ENCODE data around the gene PARD3B.

Gene PARD3B

DNA sequence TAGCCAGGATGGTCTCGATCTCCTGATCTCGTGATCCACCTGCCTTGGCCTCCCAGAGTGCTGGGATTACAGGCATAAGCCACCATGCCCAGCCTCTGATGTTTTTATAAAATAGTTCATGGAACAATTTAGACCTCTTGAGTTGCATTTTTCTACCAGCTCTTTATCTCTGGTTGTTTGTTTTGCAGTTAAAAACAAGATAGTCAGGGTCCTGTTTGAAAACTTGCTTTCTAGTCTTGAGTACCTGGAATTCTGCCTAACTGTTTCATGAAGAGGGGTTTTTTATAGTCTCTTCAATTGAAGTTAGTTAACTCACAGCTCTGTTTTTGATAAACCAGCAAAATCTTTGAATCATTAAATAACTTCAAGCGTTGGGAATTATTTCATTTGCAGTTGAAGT is 244.8 kb downstream of the PARD3B start:
- Histone ChIP-seq H3K4me3 (ENCODE audit: low read length) (no peak overlapping the region), H3K36me3 (ENCODE audit: control insufficient read depth, insufficient read depth, low read length) (no peaks in the 10 kb centered on the region), H3K27me3 (ENCODE audit: control insufficient read depth, insufficient read depth, low read length) (no peaks in the 10 kb centered on the region), H3K4me1 (ENCODE audit: control insufficient read depth, insufficient read depth, low read length) (no peaks in the 10 kb centered on the region), H3K9ac (ENCODE audit: low read length) (no peak overlapping the region), H3K9me3 (ENCODE audit: control insufficient read depth, low read length) (no peaks in the 10 kb centered on the region)

DNA sequence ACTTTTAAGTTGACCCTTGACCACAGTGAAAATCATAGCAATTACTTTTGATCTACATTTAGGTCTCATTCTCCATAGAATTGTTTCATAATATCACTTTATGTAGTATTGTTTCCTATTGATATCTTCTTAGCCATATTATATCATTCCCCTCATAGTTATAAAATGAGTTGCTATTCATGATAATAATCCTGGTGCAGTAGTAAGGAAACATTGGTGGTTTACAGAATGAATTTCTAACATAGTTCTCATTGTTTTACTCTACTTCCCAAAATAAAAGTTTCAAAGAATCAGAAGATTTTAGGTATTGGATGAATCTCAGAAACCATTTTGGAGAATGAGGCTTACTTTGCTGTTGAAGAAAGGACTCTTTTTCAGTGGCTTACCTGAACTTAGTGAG is 246.0 kb downstream of the PARD3B start:
- no peak overlapping the region for H3K4me3 ChIP-seq (ENCODE audit: low read length)

DNA sequence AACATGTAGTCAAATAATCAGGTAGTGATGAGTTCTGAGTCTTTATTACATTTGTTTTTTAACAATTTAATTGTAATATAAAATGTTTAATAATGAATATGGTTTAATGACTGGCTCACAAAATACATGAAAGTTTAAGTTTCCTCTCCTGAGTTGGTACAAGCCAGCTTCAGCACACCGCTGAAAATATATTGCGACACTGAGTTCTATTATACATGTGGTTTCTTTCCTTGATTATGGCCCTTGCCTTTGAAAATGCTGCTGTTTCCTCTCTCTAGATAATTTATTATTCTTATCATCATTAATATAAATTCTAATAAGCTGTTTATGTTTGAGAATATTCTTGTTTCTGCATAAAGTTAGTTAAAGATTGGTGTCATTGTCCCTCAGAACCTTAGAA is 249.3 kb downstream of the PARD3B start:
- Histone ChIP-seq H3K9ac (ENCODE audit: low read length) (no peak overlapping the region), H3K36me3 (ENCODE audit: control insufficient read depth, insufficient read depth, low read length) (no peaks in the 10 kb centered on the region), H3K4me3 (ENCODE audit: low read length) (no peak overlapping the region), H3K27me3 (ENCODE audit: control insufficient read depth, insufficient read depth, low read length) (no peaks in the 10 kb centered on the region), H3K4me1 (ENCODE audit: control insufficient read depth, insufficient read depth, low read length) (no peaks in the 10 kb centered on the region), H3K9me3 (ENCODE audit: control insufficient read depth, low read length) (no peaks in the 10 kb centered on the region)

More for the DNA sequence above, 246.0 kb downstream of the PARD3B start:
- Histone ChIP-seq H3K9ac (ENCODE audit: low read length) (no peak overlapping the region), H3K9me3 (ENCODE audit: control insufficient read depth, low read length) (no peaks in the 10 kb centered on the region), H3K27me3 (ENCODE audit: control insufficient read depth, insufficient read depth, low read length) (no peaks in the 10 kb centered on the region), H3K36me3 (ENCODE audit: control insufficient read depth, insufficient read depth, low read length) (no peaks in the 10 kb centered on the region), H3K4me1 (ENCODE audit: control insufficient read depth, insufficient read depth, low read length) (no peaks in the 10 kb centered on the region)

DNA sequence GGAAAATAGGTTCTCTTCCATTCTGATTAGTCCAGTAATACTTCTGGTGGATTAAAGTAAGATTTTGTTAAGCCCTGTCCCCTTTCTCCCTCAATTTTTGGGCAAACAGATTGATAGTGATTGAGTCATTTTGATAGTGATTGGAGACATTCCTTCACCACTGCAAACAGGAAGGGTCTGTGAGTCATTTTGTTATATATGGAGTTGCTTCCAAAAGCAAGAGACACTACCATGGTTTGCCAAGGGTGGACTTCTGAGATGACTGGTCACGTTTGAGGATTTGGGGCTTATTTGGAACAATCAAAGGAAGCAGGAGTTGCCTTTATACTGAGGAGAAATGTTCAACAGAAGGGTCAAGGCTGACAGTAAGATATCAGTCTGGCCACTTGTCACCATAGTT is 249.9 kb downstream of the PARD3B start:
- H3K27me3 ChIP-seq (ENCODE audit: control insufficient read depth, insufficient read depth, low read length) = no peaks in the 10 kb centered on the region
- H3K9ac ChIP-seq (ENCODE audit: low read length) = no peak overlapping the region
- no peaks in the 10 kb centered on the region for H3K4me1 ChIP-seq (ENCODE audit: control insufficient read depth, insufficient read depth, low read length)
- no peaks in the 10 kb centered on the region for H3K36me3 ChIP-seq (ENCODE audit: control insufficient read depth, insufficient read depth, low read length)
- no peak overlapping the region for H3K4me3 ChIP-seq (ENCODE audit: low read length)
- no peaks in the 10 kb centered on the region for H3K9me3 ChIP-seq (ENCODE audit: control insufficient read depth, low read length)

DNA sequence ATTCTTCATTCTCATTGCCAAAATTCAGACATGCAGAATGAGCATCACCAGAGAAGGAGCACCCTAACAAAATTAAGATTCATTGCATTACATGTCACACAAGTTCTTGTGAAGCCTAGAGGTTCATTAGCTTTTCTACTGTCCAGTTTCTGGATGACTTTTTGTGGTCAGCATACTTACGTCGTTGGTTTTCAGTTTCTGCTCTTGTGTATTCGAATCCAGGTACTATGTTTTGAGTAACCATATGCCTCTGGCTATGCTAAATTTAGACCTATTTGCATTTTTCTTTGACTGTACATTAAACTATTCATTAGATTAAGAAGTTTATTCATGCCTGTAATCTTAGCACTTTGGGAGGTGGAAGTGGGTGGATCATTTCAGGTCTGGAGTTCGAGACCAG is 251.3 kb downstream of the PARD3B start:
- Histone ChIP-seq H3K4me1 (ENCODE audit: control insufficient read depth, insufficient read depth, low read length) (no peaks in the 10 kb centered on the region), H3K4me3 (ENCODE audit: low read length) (no peak overlapping the region), H3K9ac (ENCODE audit: low read length) (no peak overlapping the region), H3K36me3 (ENCODE audit: control insufficient read depth, insufficient read depth, low read length) (no peaks in the 10 kb centered on the region), H3K27me3 (ENCODE audit: control insufficient read depth, insufficient read depth, low read length) (no peaks in the 10 kb centered on the region), H3K9me3 (ENCODE audit: control insufficient read depth, low read length) (no peaks in the 10 kb centered on the region)

DNA sequence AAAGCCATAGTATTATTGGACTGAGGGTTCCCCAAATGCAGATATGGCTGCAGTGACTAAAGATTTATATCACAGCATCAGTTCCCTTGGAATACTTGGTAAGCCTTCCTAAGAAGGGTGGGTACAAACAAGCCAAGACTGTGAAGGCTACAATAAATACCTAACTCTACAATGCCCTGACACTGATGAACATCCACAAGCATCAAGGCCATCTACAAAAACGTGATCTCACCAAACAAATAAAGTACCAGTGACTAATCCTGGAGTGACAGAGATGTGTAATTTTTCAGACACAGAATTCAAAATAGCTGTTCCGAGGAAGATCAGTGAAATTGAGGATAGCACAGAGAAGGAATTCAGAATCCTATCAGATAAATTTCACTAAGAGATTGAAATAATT is 254.5 kb downstream of the PARD3B start:
- H3K27me3 ChIP-seq (ENCODE audit: control insufficient read depth, insufficient read depth, low read length) = no peaks in the 10 kb centered on the region
- no peaks in the 10 kb centered on the region for H3K36me3 ChIP-seq (ENCODE audit: control insufficient read depth, insufficient read depth, low read length)
- no peak overlapping the region for H3K4me3 ChIP-seq (ENCODE audit: low read length)
- H3K9ac ChIP-seq (ENCODE audit: low read length) = no peak overlapping the region
- H3K4me1 ChIP-seq (ENCODE audit: control insufficient read depth, insufficient read depth, low read length) = no peaks in the 10 kb centered on the region
- no peaks in the 10 kb centered on the region for H3K9me3 ChIP-seq (ENCODE audit: control insufficient read depth, low read length)

DNA sequence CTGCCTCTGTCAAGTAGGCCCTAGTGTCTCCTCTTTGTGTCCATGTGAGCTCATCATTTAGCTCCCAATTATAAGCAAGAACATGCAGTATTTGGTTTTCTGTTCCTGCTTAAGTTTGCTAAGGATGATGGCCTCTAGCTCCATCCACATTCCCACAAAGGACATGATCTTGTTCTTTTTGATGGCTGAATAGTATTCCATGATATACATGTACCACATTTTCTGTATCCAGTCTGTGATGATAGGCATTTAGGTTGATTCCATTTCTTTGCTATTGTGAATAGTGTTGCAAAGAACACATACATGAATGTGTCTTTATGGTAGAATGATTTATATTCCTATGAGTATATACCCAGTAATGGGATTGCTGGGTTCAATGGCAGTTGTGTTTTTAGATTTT is 263.2 kb downstream of the PARD3B start:
- Histone ChIP-seq H3K9me3 (ENCODE audit: control insufficient read depth, low read length) (no peaks in the 10 kb centered on the region), H3K4me3 (ENCODE audit: low read length) (no peak overlapping the region), H3K27me3 (ENCODE audit: control insufficient read depth, insufficient read depth, low read length) (no peaks in the 10 kb centered on the region), H3K4me1 (ENCODE audit: control insufficient read depth, insufficient read depth, low read length) (no peaks in the 10 kb centered on the region), H3K36me3 (ENCODE audit: control insufficient read depth, insufficient read depth, low read length) (no peaks in the 10 kb centered on the region), H3K9ac (ENCODE audit: low read length) (no peak overlapping the region)

DNA sequence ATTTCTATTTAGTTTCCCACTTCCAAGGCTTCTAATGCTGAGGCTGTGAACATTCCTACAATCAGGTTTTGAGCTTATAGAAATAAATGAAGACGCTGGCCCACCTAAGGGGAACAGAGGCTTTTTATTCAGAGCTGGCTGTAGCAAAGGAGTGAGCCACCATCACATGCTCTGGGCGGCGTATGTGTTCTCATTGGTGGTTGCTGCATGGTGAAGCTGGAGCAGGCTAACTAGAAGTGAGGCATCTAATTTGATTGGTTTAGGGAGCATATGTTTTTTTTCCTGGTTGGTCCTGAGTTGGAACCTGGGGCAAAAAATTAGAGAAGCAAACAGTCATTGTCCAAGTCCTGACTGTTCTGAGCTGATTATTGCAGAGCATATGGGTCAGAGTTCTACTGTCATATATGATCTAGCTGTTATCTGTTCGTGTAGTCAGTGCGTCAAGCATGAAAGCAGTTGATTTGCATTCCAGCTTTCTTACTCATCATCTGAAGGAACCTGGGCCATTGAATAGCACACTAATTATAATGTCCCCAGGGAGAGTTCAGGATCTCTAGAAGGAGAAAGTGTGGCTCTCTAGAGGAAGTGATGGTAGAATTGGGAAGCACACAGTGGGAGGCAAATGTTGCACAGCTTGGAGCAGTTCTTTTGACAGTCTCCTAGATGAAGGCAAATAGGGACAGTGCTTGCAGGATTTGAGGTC is 279.6 kb downstream of the PARD3B start:
- H3K9me3 ChIP-seq (ENCODE audit: control insufficient read depth, low read length) = no peaks in the 10 kb centered on the region
- H3K27me3 ChIP-seq (ENCODE audit: control insufficient read depth, insufficient read depth, low read length) = no peaks in the 10 kb centered on the region
- no peak overlapping the region for H3K4me3 ChIP-seq (ENCODE audit: low read length)
- no peak overlapping the region for H3K9ac ChIP-seq (ENCODE audit: low read length)
- H3K4me1 ChIP-seq (ENCODE audit: control insufficient read depth, insufficient read depth, low read length) = no peaks in the 10 kb centered on the region
- H3K36me3 ChIP-seq (ENCODE audit: control insufficient read depth, insufficient read depth, low read length) = no peaks in the 10 kb centered on the region

DNA sequence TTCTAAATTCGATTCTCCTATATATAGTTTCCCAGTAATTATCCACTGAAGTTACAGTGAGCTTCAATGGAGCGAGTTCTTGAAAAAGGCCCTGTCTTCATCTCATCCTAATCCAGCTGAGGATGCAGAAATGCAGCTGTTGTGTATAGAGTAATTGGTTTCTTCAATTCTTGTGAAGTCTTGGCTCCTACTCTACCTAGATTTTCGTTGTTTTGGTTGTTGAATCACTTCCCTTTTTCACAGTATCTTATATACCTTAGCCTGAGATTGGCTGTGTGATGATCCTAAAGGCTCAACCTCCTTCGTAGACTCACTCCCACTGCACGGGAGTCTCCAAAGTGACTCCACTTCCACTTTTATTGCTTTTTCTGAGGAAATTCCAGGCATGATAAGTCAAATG is 280.4 kb downstream of the PARD3B start:
- H3K9ac ChIP-seq (ENCODE audit: low read length) = no peak overlapping the region
- H3K36me3 ChIP-seq (ENCODE audit: control insufficient read depth, insufficient read depth, low read length) = no peaks in the 10 kb centered on the region
- H3K4me1 ChIP-seq (ENCODE audit: control insufficient read depth, insufficient read depth, low read length) = no peaks in the 10 kb centered on the region
- H3K27me3 ChIP-seq (ENCODE audit: control insufficient read depth, insufficient read depth, low read length) = no peaks in the 10 kb centered on the region
- H3K9me3 ChIP-seq (ENCODE audit: control insufficient read depth, low read length) = no peaks in the 10 kb centered on the region
- H3K4me3 ChIP-seq (ENCODE audit: low read length) = no peak overlapping the region

DNA sequence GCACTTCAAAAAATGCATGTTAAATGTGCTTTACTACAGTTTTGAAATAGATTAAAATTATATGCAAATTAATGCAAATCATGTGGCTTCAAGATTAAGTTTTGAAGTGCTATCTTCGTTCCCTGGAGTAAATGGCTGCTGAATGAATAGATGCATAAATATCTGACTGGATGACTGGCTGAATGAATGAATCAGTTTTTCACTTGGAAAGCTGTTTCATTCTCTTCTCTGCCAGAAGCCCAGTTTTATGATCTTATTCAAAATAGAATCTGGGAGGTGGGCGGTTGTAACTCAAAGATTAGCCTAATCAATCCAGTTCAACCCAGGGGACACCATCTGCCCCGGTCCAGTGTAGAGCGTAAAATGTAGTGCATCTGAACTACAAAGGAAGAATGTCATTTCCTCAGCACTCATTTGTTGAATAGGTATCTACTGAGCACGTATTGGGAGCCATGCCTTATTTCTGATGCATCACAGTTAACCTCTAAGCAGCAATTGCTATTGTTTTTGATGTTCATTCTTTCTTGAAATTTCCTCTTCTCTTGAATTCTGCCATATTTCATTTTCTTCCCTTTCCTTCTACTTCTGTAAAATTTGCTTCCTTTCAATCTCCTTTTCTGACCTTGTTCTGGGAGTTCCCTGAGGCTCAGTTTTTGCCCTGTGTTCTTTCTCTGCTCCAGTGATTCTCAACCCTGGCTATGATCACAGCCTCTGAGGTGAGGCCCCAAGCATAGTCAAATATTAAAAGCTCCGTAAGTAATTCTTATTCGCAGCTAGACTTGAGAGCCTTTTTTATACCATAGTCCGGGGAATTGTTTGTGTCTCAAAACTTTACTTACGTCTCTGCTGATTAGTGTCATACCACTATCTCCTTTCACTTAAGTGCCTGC is 282.7 kb downstream of the PARD3B start:
- H3K9ac ChIP-seq (ENCODE audit: low read length) = no peak overlapping the region
- no peaks in the 10 kb centered on the region for H3K36me3 ChIP-seq (ENCODE audit: control insufficient read depth, insufficient read depth, low read length)
- no peaks in the 10 kb centered on the region for H3K9me3 ChIP-seq (ENCODE audit: control insufficient read depth, low read length)
- no peaks in the 10 kb centered on the region for H3K27me3 ChIP-seq (ENCODE audit: control insufficient read depth, insufficient read depth, low read length)
- H3K4me3 ChIP-seq (ENCODE audit: low read length) = no peak overlapping the region
- H3K4me1 ChIP-seq (ENCODE audit: control insufficient read depth, insufficient read depth, low read length) = no peaks in the 10 kb centered on the region

DNA sequence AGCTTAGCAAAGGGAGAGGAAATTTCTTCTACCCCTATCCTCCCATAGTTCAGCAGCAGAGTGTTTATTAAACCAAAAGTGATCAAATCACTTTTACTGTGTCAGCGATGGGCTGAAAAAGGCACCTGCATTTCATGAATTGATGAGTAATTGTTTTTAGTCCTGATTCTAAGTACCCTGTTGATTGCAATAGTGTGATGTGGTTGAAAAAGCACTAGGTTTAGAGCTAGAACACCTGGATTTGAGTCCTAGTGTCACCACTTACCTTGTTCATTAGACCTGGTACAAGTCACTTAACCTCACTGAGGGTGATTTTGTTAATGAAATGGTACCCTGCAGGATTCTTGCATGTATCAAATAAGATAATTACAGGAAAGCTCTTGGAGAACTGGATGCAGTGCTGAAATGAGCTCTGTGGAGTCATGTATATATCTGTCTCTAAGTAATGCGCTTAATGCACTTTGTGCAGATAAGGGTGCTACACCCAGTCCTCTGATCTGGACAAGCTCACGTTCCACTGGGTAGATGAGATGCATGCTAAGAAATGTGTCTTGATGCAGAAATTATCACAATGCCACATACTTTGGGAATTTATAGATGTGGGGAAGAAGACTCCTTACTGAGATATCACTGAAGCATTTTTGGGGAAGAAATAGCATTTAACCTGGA is 289.6 kb downstream of the PARD3B start:
- no peaks in the 10 kb centered on the region for H3K4me1 ChIP-seq (ENCODE audit: control insufficient read depth, insufficient read depth, low read length)
- no peaks in the 10 kb centered on the region for H3K9me3 ChIP-seq (ENCODE audit: control insufficient read depth, low read length)
- no peaks in the 10 kb centered on the region for H3K36me3 ChIP-seq (ENCODE audit: control insufficient read depth, insufficient read depth, low read length)
- H3K9ac ChIP-seq (ENCODE audit: low read length) = no peak overlapping the region
- H3K27me3 ChIP-seq (ENCODE audit: control insufficient read depth, insufficient read depth, low read length) = no peaks in the 10 kb centered on the region
- no peak overlapping the region for H3K4me3 ChIP-seq (ENCODE audit: low read length)

DNA sequence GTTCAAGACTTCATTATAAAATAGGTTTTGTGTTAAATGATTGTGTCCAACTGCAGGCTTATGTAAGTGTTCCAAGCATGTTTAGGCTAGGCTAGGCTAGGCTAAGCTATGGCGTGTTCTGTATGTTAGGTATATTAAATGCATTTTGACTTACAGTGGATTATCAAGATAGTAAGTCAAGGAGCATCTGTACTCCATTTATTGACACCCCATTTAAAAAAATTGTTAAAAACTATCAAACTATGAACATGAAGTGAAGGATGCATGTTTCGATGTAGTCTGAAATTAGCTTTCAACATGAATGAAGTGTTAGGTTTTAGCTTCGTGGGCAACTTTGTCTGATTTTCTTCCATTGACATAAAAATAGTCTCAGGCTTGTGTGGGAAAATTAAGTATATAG is 290.5 kb downstream of the PARD3B start:
- Histone ChIP-seq H3K36me3 (ENCODE audit: control insufficient read depth, insufficient read depth, low read length) (no peaks in the 10 kb centered on the region), H3K9me3 (ENCODE audit: control insufficient read depth, low read length) (no peaks in the 10 kb centered on the region), H3K4me1 (ENCODE audit: control insufficient read depth, insufficient read depth, low read length) (no peaks in the 10 kb centered on the region), H3K4me3 (ENCODE audit: low read length) (no peak overlapping the region), H3K27me3 (ENCODE audit: control insufficient read depth, insufficient read depth, low read length) (no peaks in the 10 kb centered on the region), H3K9ac (ENCODE audit: low read length) (no peak overlapping the region)

All from mucosa of stomach (tissue), 1 donor.